SK-N-MC (cell line): Measurements from ENCODE around the gene WNK1.

Experiments
- DNase-seq: peaks from one replicate; pipeline ENCODE4 v3.0.0-alpha.2; 2011; ENCODE audit warnings: low read depth, low spot score
- H3K27ac ChIP-seq: fragments of 200-600 bp; sonication (generic); 2 replicates; pipeline ENCODE4 v1.5.1; 2016; ENCODE audit warnings: mixed run types
- H3K36me3 ChIP-seq: fragments of 200-600 bp; sonication (generic); 2 replicates; pipeline ENCODE4 v1.6.1; 2017; ENCODE audit warnings: antibody characterized with exemption, low read length, mixed read lengths; ENCODE audit not compliant: insufficient read depth
- H3K4me3 ChIP-seq: fragments of 200-600 bp; sonication (generic); 2 replicates; pipeline ENCODE4 v1.5.1; 2016
- H3K9ac ChIP-seq: fragments of 200-600 bp; sonication (generic); 2 replicates; pipeline ENCODE4 v1.8.0; 2017; ENCODE audit warnings: mixed run types, mixed read lengths; ENCODE audit not compliant: insufficient read length
- H3K9me3 ChIP-seq: fragments of 200-600 bp; sonication (generic); 2 replicates; pipeline ENCODE4 v1.6.1; 2017; ENCODE audit warnings: low read depth, mild to moderate bottlenecking, antibody characterized with exemption, low read length, moderate library complexity, mixed read lengths
- EZH2 ChIP-seq: fragments of 200-600 bp; sonication (generic); IDR thresholded peaks from one replicate; pipeline ENCODE4 v1.6.1; 2017; ENCODE audit warnings: antibody characterized with exemption
- FOXP2 ChIP-seq: optimal IDR thresholded peaks from 2 replicates; pipeline ENCODE3; 2011; ENCODE audit warnings: mild to moderate bottlenecking, moderate library complexity; ENCODE audit not compliant: insufficient read depth; ENCODE audit errors: extremely low read length, control extremely low read depth
- POLR2AphosphoS5 ChIP-seq: IDR thresholded peaks from 2 replicates; pipeline ENCODE4 v1.6.1; 2012; ENCODE audit warnings: mild to moderate bottlenecking, low read depth, low read length, borderline replicate concordance

WNK1 gene

GRCh38 chr12:897386-897785, 145.0 kb downstream of the WNK1 start:
- no peak for DNase-seq
- Histone ChIP-seq H3K9ac (no peak overlapping the region), H3K4me3 (no peak overlapping the region), H3K9me3 (no peaks in the 10 kb centered on the region), H3K27ac (peak overlapping the region; percentile 31; the same call in 1 of the 2 replicates), H3K36me3 (peaks cover 54% of the 10 kb centered on the region)
- TF ChIP-seq POLR2AphosphoS5 (no peak), FOXP2 (no peak), EZH2 (no peak)

GRCh38 chr12:902581-902980, 150.2 kb downstream of the WNK1 start:
- H3K9me3 ChIP-seq, result no peaks in the 10 kb centered on the region
- H3K36me3 ChIP-seq, result peaks cover 57% of the 10 kb centered on the region
- H3K4me3 ChIP-seq, result no peak overlapping the region
- DNase-seq, result no peak
- H3K27ac ChIP-seq, result no peak overlapping the region
- H3K9ac ChIP-seq, result no peak overlapping the region
- TF ChIP-seq FOXP2 (no peak), POLR2AphosphoS5 (no peak), EZH2 (no peak)

- H3K9ac ChIP-seq, result no peak overlapping the region
- no peak for TF ChIP-seq EZH2
- no peak for TF ChIP-seq POLR2AphosphoS5
- TF ChIP-seq FOXP2, result no peak
- no peak for DNase-seq
- H3K36me3 ChIP-seq, result peaks cover 58% of the 10 kb centered on the region
- no peak overlapping the region for H3K4me3 ChIP-seq
- H3K9me3 ChIP-seq, result no peaks in the 10 kb centered on the region
- 0 out of 2 replicates have a peak overlapping the region, but pooled peaks have one; percentile 26 for H3K27ac ChIP-seq
Measured at GRCh38 chr12:903055-903454, 150.7 kb downstream of the WNK1 start.

GRCh38 chr12:904010-904414, 151.6 kb downstream of the WNK1 start:
- Histone ChIP-seq H3K36me3 (peaks cover 65% of the 10 kb centered on the region), H3K27ac (peak overlapping the region; percentile 26; the same call in 1 of the 2 replicates), H3K9ac (no peak overlapping the region), H3K9me3 (no peaks in the 10 kb centered on the region), H3K4me3 (no peak overlapping the region; the same call in 1 of the 2 replicates)
- peak; percentile 28 for DNase-seq
- no peak for TF ChIP-seq EZH2
- no peak for TF ChIP-seq POLR2AphosphoS5
- no peak for TF ChIP-seq FOXP2

GRCh38 chr12:905261-906031, 153.1 kb downstream of the WNK1 start:
- peaks cover 67% of the 10 kb centered on the region for H3K36me3 ChIP-seq
- H3K27ac ChIP-seq, result no peak overlapping the region; the same call in 1 of the 2 replicates
- no peak overlapping the region for H3K9ac ChIP-seq
- no peak for TF ChIP-seq FOXP2
- no peaks in the 10 kb centered on the region for H3K9me3 ChIP-seq
- H3K4me3 ChIP-seq, result peak overlapping the region; percentile 9
- peak; percentile 18 for DNase-seq

GRCh38 chr12:906062-906585, 153.7 kb downstream of the WNK1 start:
- peaks cover 67% of the 10 kb centered on the region for H3K36me3 ChIP-seq
- H3K27ac ChIP-seq, result no peak overlapping the region; the same call in 1 of the 2 replicates
- peak; percentile 61 for DNase-seq
- H3K4me3 ChIP-seq, result peak overlapping the region; percentile 9
- TF ChIP-seq FOXP2 (peak; percentile 16), POLR2AphosphoS5 (no peak)
- no peaks in the 10 kb centered on the region for H3K9me3 ChIP-seq
- H3K9ac ChIP-seq, result no peak overlapping the region

GRCh38 chr12:907413-908185, 155.2 kb downstream of the WNK1 start:
- no peak overlapping the region for H3K4me3 ChIP-seq
- H3K9ac ChIP-seq, result no peak overlapping the region
- DNase-seq, result no peak
- TF ChIP-seq FOXP2 (no peak), EZH2 (no peak), POLR2AphosphoS5 (no peak)
- H3K36me3 ChIP-seq, result peaks cover 67% of the 10 kb centered on the region
- no peak overlapping the region for H3K27ac ChIP-seq
- H3K9me3 ChIP-seq, result no peaks in the 10 kb centered on the region

- H3K4me3 ChIP-seq, result no peak overlapping the region
- H3K27ac ChIP-seq, result no peak overlapping the region
- DNase-seq, result no peak
- TF ChIP-seq EZH2 (no peak), POLR2AphosphoS5 (no peak), FOXP2 (no peak)
- no peak overlapping the region for H3K9ac ChIP-seq
- H3K9me3 ChIP-seq, result no peaks in the 10 kb centered on the region
- peaks cover 76% of the 10 kb centered on the region for H3K36me3 ChIP-seq
Measured at GRCh38 chr12:909861-910260, 157.5 kb downstream of the WNK1 start.
